ENCODE data around the gene EBI3.
"Not testable (repeated sequence)": the region's sequence is repeated elsewhere in the genome, so short reads cannot be mapped to it uniquely, and the experiment has no call there.

The EBI3 gene

DNA sequence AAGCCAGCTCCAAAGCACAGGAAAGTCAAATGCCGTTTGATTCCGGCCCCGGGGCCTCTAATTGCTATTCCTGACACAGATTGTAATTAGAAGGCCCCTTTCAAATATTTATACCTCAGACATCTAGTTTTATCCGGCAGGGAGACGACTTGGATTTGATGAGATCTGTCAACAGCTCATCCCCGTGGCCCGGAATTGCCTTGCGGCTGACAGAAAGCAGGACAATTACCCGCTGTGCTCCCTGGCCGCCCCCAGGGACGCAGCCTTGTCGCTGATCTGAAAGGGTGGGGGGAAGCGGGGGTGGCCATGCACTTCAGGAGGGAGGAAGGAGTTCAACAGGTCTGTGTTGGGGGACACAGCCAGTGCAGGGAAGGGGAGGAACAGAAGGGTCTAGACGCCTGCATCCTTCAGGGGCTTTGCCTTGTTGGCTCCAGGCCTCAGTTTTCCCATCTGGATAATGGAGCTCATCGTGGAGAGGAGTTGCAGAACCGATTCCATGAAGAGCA lies 47.9 kb downstream of the EBI3 start:
- no peak for DNase-seq (ENCODE audit: low read depth in 1 of 2, low spot score in 1 of 2)

DNA sequence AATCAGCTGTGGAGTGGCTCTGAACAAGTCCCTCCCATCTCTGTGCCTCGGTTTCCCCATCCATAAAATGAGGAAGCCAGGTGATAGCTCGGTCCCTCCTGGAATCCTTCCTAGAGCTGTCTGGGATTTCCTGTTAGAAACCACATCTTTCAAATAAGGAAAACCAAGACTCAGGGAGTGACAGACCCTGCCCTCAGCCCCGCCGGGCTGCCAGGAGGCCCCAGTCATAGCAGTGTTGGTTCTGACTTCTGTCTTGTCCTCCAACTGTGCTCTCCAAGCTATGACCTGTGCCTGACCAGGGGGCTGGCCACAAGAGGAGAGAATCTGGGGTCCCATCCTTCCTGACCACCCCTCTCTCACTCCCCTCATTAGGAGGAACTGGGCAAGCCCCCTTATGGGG lies 48.7 kb downstream of the EBI3 start:
- no peak for DNase-seq (ENCODE audit: low read depth in 1 of 2, low spot score in 1 of 2)

DNA sequence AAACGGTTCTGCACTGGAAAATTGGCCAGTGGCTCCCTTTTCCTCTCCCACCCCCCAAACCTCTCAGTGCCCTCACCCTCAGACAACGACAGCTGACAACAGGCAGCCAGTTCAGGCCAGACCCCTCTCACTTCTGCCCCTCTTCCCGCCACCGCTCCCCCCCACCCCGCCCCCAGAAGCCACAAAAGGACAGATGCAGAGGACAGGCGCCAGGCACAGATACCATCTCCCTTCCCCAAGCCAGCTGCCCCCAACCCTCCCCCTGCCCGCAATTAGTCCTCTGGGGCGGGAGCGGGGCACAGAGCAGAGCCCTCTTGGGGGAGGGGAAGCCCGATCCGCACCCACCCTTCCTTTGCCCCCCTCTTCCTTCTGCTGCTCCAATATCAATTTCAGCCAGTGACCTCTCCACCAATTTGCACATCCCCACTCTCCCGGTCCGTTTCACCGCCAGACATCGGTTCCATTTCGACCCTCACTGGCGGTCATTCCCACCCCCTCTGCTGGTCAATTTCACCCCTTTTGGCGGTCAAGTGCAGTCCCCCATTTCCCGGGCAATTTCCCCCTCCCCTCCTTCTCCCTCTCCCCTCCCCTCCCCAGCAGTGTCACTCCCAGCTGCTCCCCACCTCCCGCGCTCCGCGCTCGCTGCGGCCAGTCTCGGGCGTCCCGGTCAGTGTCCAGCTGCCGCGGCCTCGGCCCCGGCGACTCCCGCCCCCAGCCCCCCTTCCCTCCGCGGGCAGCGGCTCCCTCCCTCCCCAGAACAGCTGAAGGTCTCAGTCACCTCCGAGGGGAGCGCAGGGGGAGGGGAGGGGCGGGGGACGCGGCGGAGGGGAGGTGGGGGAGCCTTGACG lies 49.3 kb downstream of the EBI3 start, which contains the start of gene SHD:
Gene SHD (plus strand): TSS at position 848 of the 848 bp plus-strand sequence. CDS start 798 bp downstream, outside the sequence.
- no peak for DNase-seq (ENCODE audit: low read depth in 1 of 2, low spot score in 1 of 2)

DNA sequence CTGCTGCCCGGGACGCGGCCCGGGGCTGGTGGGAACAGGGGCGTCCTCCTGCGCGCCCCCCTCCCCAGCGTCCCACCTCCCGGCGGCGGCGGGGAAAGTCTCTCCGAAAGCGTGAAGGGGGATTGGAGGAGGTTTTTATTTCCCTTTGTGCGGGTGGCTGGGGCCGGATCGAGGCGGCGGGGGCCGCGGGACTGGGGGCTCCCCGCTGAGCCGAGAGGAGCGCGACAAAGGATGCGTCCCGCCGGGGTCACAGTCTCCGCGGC lies 49.9 kb downstream of the EBI3 start:
- DNase-seq (ENCODE audit: low read depth in 1 of 2, low spot score in 1 of 2), result no peak

DNA sequence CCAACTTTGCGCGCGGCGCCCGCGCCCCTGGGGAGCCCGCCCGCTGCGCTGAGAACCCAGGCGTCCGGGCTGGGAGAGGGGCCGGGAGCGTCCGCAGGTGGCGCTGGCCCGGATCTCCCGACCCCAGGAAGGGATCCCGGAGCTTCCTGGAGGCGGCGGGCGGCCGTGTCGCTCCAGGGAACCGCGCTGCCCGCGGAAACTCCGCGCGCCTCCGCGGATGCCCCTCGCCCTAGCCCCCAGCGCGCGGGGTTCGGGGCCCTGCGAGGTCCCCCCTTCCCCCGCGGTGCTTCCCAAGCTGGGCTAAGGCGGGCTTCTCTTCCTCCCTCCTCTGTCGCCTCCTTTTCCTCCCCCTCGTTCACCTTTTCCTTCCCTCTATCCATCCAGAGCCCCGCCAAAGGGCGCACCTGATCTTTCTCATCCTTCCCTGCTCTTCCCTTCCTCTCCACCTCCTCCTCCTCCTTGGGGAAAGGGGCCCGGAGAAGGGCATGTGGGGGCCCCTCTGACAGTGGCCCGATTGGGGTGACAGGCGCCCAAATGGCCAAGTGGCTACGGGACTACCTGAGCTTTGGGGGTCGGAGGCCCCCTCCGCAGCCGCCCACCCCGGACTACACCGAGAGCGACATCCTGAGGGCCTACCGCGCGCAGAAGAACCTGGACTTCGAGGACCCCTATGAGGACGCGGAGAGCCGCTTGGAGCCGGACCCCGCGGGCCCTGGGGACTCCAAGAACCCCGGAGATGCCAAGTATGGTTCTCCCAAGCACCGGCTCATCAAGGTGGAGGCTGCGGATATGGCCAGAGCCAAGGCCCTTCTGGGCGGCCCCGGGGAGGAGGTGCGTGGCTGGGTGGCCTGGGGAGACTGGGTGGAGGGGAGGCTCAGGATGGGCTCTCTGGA lies 50.5 kb downstream of the EBI3 start:
- no peak for DNase-seq (ENCODE audit: low read depth in 1 of 2, low spot score in 1 of 2)

DNA sequence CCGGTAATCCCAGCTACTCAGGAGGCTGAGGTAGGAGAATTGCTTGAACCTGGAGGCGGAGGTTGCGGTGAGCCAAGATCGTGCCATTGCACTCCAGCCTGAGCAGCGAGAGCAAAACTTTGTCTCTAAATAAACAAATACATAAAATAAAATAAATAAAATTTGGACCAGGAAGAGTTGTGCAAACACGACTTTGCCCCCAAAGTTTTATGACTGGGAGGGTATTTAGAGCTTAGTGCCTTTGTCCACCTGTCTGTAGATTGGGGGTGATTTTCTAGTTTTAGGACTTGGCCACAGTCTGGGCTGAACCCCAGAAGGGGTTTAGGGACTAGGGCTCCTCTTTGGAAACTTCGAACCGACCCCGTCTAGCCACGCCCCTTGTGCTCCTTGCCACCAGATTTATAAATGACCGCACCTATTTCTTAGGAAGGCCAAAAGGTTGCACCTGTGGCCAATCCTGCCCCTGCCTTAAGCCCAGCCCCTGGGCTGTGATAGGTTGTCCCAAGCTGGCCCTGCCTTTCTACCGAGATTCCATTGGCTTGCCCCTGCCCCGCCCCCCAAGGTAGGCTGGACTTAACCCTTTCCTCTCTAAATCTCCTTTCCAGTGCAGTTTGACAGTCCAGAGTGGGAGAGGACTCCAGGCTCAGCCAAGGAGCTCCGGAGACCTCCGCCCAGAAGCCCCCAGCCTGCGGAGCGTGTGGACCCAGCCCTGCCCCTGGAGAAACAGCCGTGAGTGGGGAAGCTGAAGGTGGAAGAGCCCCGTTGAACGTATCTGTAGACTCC lies 55.0 kb downstream of the EBI3 start:
- DNase-seq (ENCODE audit: low read depth in 1 of 2, low spot score in 1 of 2), result no peak

DNA sequence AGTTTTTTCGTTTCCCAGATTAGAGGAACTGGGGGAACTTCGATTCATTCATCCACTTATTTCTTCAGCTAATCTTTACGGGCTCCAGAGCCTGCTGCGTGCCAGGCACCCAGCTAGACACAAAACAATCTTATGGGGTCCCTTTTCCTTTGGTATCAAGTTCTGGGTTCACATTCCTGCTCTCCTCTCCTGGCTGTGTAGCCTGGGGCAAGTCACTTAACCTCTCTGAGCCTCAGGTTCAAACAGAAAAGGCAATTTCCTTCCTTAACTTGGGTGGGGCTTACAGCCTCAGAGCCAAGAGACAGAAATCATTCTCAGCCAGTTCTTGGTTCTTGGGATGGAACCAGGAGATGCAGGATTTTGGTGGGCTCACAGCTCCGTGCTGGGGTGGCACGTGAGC lies 55.7 kb downstream of the EBI3 start:
- DNase-seq (ENCODE audit: low read depth in 1 of 2, low spot score in 1 of 2), result no peak

DNA sequence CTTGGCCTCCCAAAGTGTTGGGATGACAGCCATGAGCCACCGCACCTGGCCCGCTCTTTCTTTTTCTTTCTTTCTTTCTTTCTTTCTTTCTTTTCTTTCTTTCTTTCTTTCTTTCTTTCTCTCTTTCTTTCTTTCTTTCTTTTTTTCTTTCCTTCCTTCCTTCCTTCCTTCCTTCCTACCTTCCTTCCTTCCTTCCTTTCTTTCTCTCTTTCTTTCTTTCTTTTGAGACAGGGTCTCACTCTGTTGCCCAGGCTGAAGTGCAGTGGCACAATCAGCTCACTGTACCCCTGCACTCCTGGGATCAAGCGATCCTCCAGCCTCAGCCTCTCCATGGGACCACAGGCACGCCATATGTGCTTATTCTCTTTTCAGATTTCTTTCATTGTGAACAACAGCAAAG lies 56.8 kb downstream of the EBI3 start:
- not testable (repeated sequence) for DNase-seq (ENCODE audit: low read depth in 1 of 2, low spot score in 1 of 2)
